Activated CD4-positive, alpha-beta T cell treated with anti-CD3 and anti-CD28 coated beads, Interleukin-2, amount 10 ng/mL, durations not matched to agents 7 days and 5 days (primary cell): ENCODE measurements around the gene LIN7C. TPM values are rescaled to one million over a fixed set of nuclear protein-coding genes. Genes with fewer than 3 reads are reported as not detected.

Source experiments
- CTCF ChIA-PET: fragments of 350-600 bp; sonication (Branson Sonifier 250); formaldehyde crosslinking; loops from one replicate; lab custom pipeline; 2021; ENCODE audit warnings: antibody characterized with exemption; lab: Charles Lee
- POLR2A ChIA-PET: fragments of 350-600 bp; sonication (Branson Sonifier 250); formaldehyde crosslinking; loops from one replicate; lab custom pipeline; 2021; ENCODE audit warnings: antibody characterized with exemption; lab: Charles Lee
- DNase-seq: peaks from one replicate; pipeline ENCODE4 v3.0.0-alpha.2; 2020
- H3K27ac Mint-ChIP-seq: one replicate; pipeline ENCODE4 v1.8.0; 2021; ENCODE audit warnings: mild to moderate bottlenecking, moderate library complexity, mixed read lengths
- H3K27me3 Mint-ChIP-seq: one replicate; pipeline ENCODE4 v1.8.0; 2021; ENCODE audit warnings: mixed read lengths
- H3K36me3 Mint-ChIP-seq: one replicate; pipeline ENCODE4 v1.8.0; 2021; ENCODE audit warnings: low read depth, mixed read lengths
- H3K4me1 Mint-ChIP-seq: one replicate; pipeline ENCODE4 v1.8.0; 2021; ENCODE audit warnings: mixed read lengths
- H3K4me3 Mint-ChIP-seq: one replicate; pipeline ENCODE4 v1.8.0; 2021; ENCODE audit warnings: mild to moderate bottlenecking, moderate library complexity, mixed read lengths
- H3K9me3 Mint-ChIP-seq: one replicate; pipeline ENCODE4 v1.8.0; 2021; ENCODE audit warnings: mixed read lengths
- total RNA-seq, 2 experiments: library from RNA; stranded (reverse); gene quantifications; one replicate each; pipeline ENCODE4 v1.2.3, GENCODE V29; 2021

Gene LIN7C, protein sequence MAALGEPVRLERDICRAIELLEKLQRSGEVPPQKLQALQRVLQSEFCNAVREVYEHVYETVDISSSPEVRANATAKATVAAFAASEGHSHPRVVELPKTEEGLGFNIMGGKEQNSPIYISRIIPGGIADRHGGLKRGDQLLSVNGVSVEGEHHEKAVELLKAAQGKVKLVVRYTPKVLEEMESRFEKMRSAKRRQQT
- 10 to 100 TPM; 22.3 to 24.5 TPM for total RNA-seq

DNA sequence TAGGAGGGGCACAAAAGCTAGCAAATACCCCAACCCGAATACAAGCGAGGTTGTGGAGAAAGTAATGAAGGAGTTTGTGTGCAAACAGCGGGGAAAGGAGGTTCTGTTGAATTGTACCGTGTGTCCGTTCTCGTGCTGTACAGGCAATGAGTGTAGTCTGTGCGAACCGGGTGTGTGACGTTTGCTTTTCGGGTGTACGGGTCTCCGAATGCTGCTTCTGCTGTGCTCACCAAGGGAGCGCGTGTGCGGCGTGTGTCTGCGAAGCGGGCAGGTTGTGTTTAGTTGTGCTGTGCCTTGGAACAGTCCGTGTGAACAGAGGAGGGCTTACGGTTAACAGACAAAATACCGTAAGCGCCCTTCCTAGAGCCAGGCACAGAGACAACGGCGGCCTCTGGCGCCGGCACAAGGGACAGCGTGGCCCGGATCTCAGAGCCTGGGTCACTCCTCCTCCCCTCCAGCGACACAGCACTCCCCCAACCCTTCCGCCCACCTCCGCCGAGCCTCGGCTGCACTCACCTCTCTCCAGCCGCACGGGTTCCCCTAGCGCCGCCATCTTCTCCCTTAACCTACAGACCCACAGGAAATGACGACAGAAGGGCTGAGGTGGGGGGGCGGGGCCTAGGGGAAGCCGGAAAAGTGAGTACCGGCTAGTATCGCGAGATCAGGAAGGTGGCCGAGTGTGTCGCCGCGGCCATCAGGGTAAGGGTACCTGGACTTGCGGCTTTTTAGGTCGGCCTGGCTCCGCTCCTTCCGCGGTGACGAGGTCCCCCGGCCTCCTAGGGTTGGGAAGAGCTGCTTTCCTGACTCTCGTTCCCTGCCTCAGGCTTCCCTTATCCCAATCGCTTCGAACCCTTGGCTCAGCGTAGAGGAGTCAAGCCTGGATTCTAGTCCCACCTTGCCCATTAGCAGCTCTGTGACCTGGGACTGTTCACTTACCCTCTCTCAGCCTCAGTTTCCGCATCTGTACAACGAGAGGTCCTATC, at the start of gene LIN7C:
Gene LIN7C (minus strand): TSS at position 570 of the 983 bp plus-strand sequence. CDS start 17 bp downstream, at position 553.
- Mint-ChIP-seq H3K4me3 (peak within 1 kb of the TSS; percentile 100), H3K27me3 (no peaks in the 10 kb centered on the region), H3K4me1 (peaks cover 40% of the 10 kb centered on the region), H3K9me3 (no peaks in the 10 kb centered on the region), H3K36me3 (peaks cover 15% of the 10 kb centered on the region), H3K27ac (peak within 1 kb of the TSS; percentile 100)
- CTCF ChIA-PET: no interaction called here
- POLR2A ChIA-PET: no interaction called here
- DNase-seq: peak; percentile 98

GRCh38 chr11:27555264-27555663, 48.7 kb upstream of the LIN7C start:
- ChIA-PET POLR2A (no interaction called here), CTCF (no interaction called here)
- no peak for DNase-seq
- Mint-ChIP-seq H3K27ac (no peak overlapping the region), H3K4me1 (no peaks in the 10 kb centered on the region), H3K9me3 (no peaks in the 10 kb centered on the region), H3K36me3 (no peaks in the 10 kb centered on the region), H3K27me3 (no peaks in the 10 kb centered on the region), H3K4me3 (no peak overlapping the region)

- H3K27ac Mint-ChIP-seq: no peak overlapping the region
- no peaks in the 10 kb centered on the region for H3K36me3 Mint-ChIP-seq
- no peaks in the 10 kb centered on the region for H3K27me3 Mint-ChIP-seq
- H3K9me3 Mint-ChIP-seq: no peaks in the 10 kb centered on the region
- ChIA-PET POLR2A (no interaction called here), CTCF (no interaction called here)
- no peak for DNase-seq
- H3K4me1 Mint-ChIP-seq: no peaks in the 10 kb centered on the region
- H3K4me3 Mint-ChIP-seq: no peak overlapping the region
These were observed 46.6 kb upstream of the LIN7C start for GRCh38 chr11:27553186-27553585.

- H3K36me3 Mint-ChIP-seq: no peaks in the 10 kb centered on the region
- no peaks in the 10 kb centered on the region for H3K27me3 Mint-ChIP-seq
- no peak overlapping the region for H3K27ac Mint-ChIP-seq
- CTCF ChIA-PET: no interaction called here
- H3K9me3 Mint-ChIP-seq: no peaks in the 10 kb centered on the region
- POLR2A ChIA-PET: no interaction called here
- H3K4me3 Mint-ChIP-seq: no peak overlapping the region
- DNase-seq: no peak
- no peaks in the 10 kb centered on the region for H3K4me1 Mint-ChIP-seq
These were observed 45.8 kb upstream of the LIN7C start for GRCh38 chr11:27552341-27552740.

GRCh38 chr11:27551127-27551526, 44.6 kb upstream of the LIN7C start:
- Mint-ChIP-seq H3K4me3 (no peak overlapping the region), H3K27ac (no peak overlapping the region), H3K9me3 (no peaks in the 10 kb centered on the region), H3K4me1 (no peaks in the 10 kb centered on the region), H3K27me3 (no peaks in the 10 kb centered on the region), H3K36me3 (no peaks in the 10 kb centered on the region)
- ChIA-PET CTCF (interaction anchor here (0.6 kb wide), 1 partner anchor 122 kb away, joined by 4 read pairs; no protein-coding TSS in a partner anchor), POLR2A (no interaction called here)
- no peak for DNase-seq

DNA sequence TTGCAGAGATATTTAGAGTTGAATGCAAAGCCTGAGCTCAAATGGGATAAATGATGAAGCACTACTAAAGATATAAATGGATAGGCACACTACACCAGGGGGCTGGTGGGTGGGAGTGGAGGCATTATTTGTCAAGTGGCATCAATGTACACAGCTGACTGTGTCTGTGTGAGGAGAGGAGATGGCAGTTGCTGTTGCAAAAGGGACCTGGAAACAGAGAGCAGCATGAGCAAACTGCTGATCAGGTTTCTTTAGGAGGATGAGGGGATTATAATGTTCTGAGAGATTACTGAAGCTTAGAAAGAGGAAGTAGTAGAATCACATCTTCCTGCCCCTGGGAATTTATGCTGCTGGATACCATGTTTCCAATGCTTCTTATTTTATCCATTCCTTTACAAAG, 39.4 kb upstream of the LIN7C start:
- ChIA-PET POLR2A (no interaction called here), CTCF (no interaction called here)
- DNase-seq: no peak
- no peak overlapping the region for H3K4me3 Mint-ChIP-seq
- H3K4me1 Mint-ChIP-seq: no peaks in the 10 kb centered on the region
- H3K36me3 Mint-ChIP-seq: no peaks in the 10 kb centered on the region
- no peaks in the 10 kb centered on the region for H3K27me3 Mint-ChIP-seq
- H3K9me3 Mint-ChIP-seq: peaks cover 2% of the 10 kb centered on the region
- no peak overlapping the region for H3K27ac Mint-ChIP-seq

- no peak for DNase-seq
- no peak overlapping the region for H3K4me3 Mint-ChIP-seq
- H3K27me3 Mint-ChIP-seq: no peaks in the 10 kb centered on the region
- no peaks in the 10 kb centered on the region for H3K36me3 Mint-ChIP-seq
- peaks cover 2% of the 10 kb centered on the region for H3K9me3 Mint-ChIP-seq
- H3K27ac Mint-ChIP-seq: no peak overlapping the region
- ChIA-PET POLR2A (no interaction called here), CTCF (interaction anchor here (1.2 kb wide), 1 partner anchor 48 kb away, joined by 3 read pairs; no protein-coding TSS in a partner anchor)
- H3K4me1 Mint-ChIP-seq: no peaks in the 10 kb centered on the region
These were observed 38.5 kb upstream of the LIN7C start for GRCh38 chr11:27545035-27545434.

DNA sequence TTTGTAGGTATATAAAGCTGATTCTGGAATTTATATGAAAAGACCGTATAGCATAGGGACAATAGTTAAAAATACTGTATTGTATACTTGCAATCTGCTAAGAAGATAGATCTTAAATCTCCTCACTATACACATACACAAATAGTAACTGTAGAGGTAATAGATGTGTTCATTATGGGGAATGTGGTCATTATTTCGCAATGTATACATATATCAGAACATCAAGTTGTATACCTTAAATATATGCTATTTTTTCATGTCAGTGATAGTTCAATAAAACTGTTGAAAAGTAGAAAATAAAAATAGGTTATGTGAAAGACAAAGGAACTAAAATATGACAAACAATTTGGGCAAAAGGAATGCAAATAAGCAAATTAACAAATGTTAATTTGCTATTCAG, 35.2 kb upstream of the LIN7C start:
- H3K27me3 Mint-ChIP-seq: no peaks in the 10 kb centered on the region
- no peak for DNase-seq
- CTCF ChIA-PET: no interaction called here
- no peaks in the 10 kb centered on the region for H3K4me1 Mint-ChIP-seq
- H3K9me3 Mint-ChIP-seq: peaks cover 2% of the 10 kb centered on the region
- no peak overlapping the region for H3K4me3 Mint-ChIP-seq
- POLR2A ChIA-PET: no interaction called here
- no peak overlapping the region for H3K27ac Mint-ChIP-seq
- no peaks in the 10 kb centered on the region for H3K36me3 Mint-ChIP-seq

DNA sequence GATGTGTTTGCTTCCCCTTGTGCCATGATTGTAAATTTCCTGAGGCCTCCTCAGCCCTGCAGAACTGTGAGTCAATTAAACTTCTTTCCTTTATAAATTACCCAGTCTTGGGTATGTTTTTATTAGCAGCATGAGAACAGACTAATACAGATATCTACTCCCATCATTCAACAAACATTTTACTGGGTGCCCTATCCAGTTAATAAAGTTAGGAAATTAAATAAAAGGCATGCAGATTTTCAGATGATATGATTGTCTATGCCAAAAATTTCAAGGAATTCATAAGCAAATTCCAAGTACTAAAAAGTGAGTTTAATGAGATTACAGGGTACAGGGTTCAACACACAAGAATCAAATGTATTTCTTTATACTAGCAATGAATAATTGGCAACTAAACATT, 33.5 kb upstream of the LIN7C start:
- H3K4me1 Mint-ChIP-seq: no peaks in the 10 kb centered on the region
- ChIA-PET POLR2A (no interaction called here), CTCF (no interaction called here)
- H3K27ac Mint-ChIP-seq: no peak overlapping the region
- H3K36me3 Mint-ChIP-seq: no peaks in the 10 kb centered on the region
- H3K9me3 Mint-ChIP-seq: peaks cover 2% of the 10 kb centered on the region
- H3K4me3 Mint-ChIP-seq: no peak overlapping the region
- H3K27me3 Mint-ChIP-seq: no peaks in the 10 kb centered on the region
- DNase-seq: no peak

DNA sequence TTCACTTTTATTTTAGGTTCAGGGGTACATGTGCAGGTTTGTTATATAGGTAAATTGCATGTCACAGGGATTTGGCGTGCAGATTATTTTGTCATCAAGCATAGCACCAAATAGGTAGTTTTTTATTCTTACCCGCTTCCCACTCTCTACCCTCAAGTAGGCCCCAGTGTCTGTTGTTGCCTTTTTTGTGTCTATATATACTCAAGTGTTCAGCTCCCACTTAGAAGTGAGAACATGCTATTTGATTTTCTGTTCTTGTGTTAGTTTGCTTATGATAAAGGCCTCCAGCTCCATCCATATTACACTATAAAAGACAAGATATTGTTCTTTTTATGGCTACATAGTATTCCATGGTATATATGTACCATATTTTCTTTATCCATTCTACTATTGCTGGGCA, 28.5 kb upstream of the LIN7C start:
- H3K36me3 Mint-ChIP-seq: no peaks in the 10 kb centered on the region
- H3K4me1 Mint-ChIP-seq: no peaks in the 10 kb centered on the region
- CTCF ChIA-PET: no interaction called here

DNA sequence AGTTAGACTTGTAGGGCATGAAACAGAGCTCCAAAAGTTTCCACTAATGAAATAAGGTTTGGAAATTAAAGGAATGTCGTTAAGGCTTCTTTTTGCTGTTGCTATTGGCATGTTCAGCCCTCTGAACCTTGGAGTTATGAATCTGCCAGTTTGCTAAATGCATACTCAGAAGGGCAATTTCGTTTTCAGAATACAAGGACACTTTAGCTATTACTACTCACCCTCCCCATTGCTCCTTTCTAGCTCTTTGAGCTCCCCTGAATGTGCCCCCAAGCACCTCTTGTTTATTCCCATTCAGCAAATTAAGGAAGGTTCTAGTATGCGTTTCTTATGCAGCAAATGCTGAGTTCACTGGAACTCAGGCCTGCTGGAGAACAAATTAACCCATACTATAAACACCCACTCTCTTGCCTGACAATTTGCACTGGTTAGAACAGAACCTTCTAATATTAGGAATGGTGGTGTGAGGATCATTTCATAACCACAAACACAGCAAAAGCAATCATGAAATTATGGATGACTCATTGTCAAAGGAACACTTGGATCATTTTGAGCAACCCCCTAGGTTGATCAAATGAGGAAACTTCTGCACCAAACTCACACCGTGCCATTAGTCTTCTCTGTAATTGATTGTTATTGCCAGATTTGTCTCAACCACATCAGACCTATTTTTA, 26.2 kb upstream of the LIN7C start:
- Mint-ChIP-seq H3K36me3 (no peaks in the 10 kb centered on the region), H3K4me1 (no peaks in the 10 kb centered on the region), H3K4me3 (no peak overlapping the region), H3K9me3 (no peaks in the 10 kb centered on the region), H3K27me3 (no peaks in the 10 kb centered on the region), H3K27ac (no peak overlapping the region)
- no peak for DNase-seq
- POLR2A ChIA-PET: no interaction called here
- CTCF ChIA-PET: interaction anchor here (0.7 kb wide), 1 partner anchor 22 kb away, joined by 3 read pairs; no protein-coding TSS in a partner anchor

More for the DNA sequence above, 28.5 kb upstream of the LIN7C start:
- Mint-ChIP-seq H3K27ac (no peak overlapping the region), H3K9me3 (no peaks in the 10 kb centered on the region), H3K27me3 (no peaks in the 10 kb centered on the region), H3K4me3 (no peak overlapping the region)
- no peak for DNase-seq
- POLR2A ChIA-PET: no interaction called here

DNA sequence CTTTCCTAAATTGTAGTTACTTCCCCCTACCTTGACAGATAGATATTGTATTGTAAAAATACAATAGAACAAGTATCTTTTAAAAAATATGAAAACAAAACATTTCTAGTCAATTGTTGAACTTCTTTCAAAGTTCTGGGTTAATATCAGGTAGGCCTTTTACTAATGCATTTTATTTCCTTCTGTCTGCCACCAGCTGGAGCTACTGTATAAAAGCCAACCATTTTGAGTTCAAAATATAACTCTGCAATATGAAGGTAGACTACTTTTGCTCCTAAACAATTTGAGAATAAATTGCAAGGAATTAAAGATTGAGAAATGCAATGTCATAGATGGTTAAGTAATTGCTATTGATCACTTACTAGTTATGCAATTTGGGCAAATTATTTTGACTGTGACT, 22.1 kb upstream of the LIN7C start:
- DNase-seq: no peak
- H3K27ac Mint-ChIP-seq: no peak overlapping the region
- no peaks in the 10 kb centered on the region for H3K36me3 Mint-ChIP-seq
- ChIA-PET POLR2A (no interaction called here), CTCF (no interaction called here)
- no peak overlapping the region for H3K4me3 Mint-ChIP-seq
- no peaks in the 10 kb centered on the region for H3K27me3 Mint-ChIP-seq
- H3K4me1 Mint-ChIP-seq: no peaks in the 10 kb centered on the region
- no peaks in the 10 kb centered on the region for H3K9me3 Mint-ChIP-seq

DNA sequence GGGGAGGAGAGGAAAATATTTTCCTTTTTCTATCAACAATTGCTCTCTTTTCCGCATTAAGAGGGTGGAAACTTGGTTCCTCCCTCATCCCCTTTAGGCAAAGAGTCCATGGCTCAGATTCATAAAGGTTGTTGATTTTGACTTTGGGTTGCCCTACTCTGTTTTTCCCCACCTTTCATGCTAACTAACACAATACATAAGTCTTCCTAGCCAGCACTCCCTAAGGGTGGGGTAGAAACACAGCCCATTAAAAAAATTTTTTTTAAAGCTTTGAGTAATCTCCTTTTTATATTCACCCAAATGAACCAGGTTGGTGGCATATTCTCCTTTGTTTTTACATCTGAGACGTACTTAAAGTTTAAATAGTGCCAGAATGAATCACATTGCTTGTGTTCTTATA, 20.0 kb upstream of the LIN7C start:
- Mint-ChIP-seq H3K36me3 (no peaks in the 10 kb centered on the region), H3K27me3 (no peaks in the 10 kb centered on the region), H3K27ac (no peak overlapping the region), H3K9me3 (no peaks in the 10 kb centered on the region), H3K4me3 (no peak overlapping the region), H3K4me1 (no peaks in the 10 kb centered on the region)
- ChIA-PET CTCF (no interaction called here), POLR2A (no interaction called here)
- no peak for DNase-seq
